CD4-positive, alpha-beta memory T cell (primary cell): ENCODE measurements around the gene CELF2. TPM values are rescaled to one million over a fixed set of nuclear protein-coding genes. Genes with fewer than 3 reads are reported as not detected.
"Not testable (repeated sequence)": the region's sequence is repeated elsewhere in the genome, so short reads cannot be mapped to it uniquely, and the experiment has no call there.

ENCODE experiments used
- CTCF ChIA-PET: fragments of 350-600 bp; sonication (Branson Sonifier 250); formaldehyde crosslinking; loops from one replicate; lab custom pipeline; 2021; ENCODE audit warnings: inconsistent platforms; ENCODE audit not compliant: partially characterized antibody; lab: Charles Lee
- POLR2A ChIA-PET: fragments of 350-600 bp; sonication (Branson Sonifier 250); formaldehyde crosslinking; loops from one replicate; lab custom pipeline; 2021; ENCODE audit not compliant: partially characterized antibody; lab: Charles Lee
- DNase-seq, 5 donors: peaks; one replicate each; pipeline versions ENCODE4 v3.0.0 to v3.0.0-alpha.2; 2020 to 2022; ENCODE audit warnings: mixed read lengths in 1 of 5
- H3K27ac ChIP-seq: one replicate; pipeline ENCODE4 v1.7.0; 2013; ENCODE audit warnings: low read depth, low read length
- H3K27me3 ChIP-seq: 2 replicates; pipeline ENCODE4 v1.7.0; 2013; ENCODE audit warnings: mild to moderate bottlenecking, low read length, moderate library complexity; ENCODE audit not compliant: insufficient read depth
- H3K36me3 ChIP-seq: 2 replicates; pipeline ENCODE4 v1.7.0; 2013; ENCODE audit warnings: mild to moderate bottlenecking, low read length, moderate library complexity; ENCODE audit not compliant: insufficient read depth
- H3K4me1 ChIP-seq: 2 replicates; pipeline ENCODE4 v1.7.0; 2013; ENCODE audit warnings: mild to moderate bottlenecking, low read length, moderate library complexity; ENCODE audit not compliant: insufficient read depth
- H3K4me3 ChIP-seq, 2 donors: one replicate each; pipeline ENCODE4 v1.7.0; 2013; ENCODE audit warnings: low read length in 2 of 2, mild to moderate bottlenecking in 1 of 2
- H3K9me3 ChIP-seq, 2 donors: one replicate each; pipeline ENCODE4 v1.7.0; 2013; ENCODE audit warnings: low read length in 2 of 2, control low read depth in 1 of 2; ENCODE audit not compliant: control insufficient read depth in 1 of 2
- H3K27ac Mint-ChIP-seq, 7 donors: one replicate each; pipeline ENCODE4 v1.8.0; 2020 to 2021; ENCODE audit warnings: mixed read lengths in 7 of 7, mild to moderate bottlenecking in 6 of 7, inconsistent platforms in 3 of 7, moderate library complexity in 3 of 7
- H3K27me3 Mint-ChIP-seq, 2 donors: one replicate each; pipeline ENCODE4 v1.8.0; 2020 to 2021; ENCODE audit warnings: mixed read lengths in 2 of 2
- H3K36me3 Mint-ChIP-seq, 2 donors: one replicate each; pipeline ENCODE4 v1.8.0; 2020 to 2021; ENCODE audit warnings: mixed read lengths in 2 of 2, inconsistent platforms in 1 of 2, mild to moderate bottlenecking in 1 of 2
- H3K4me1 Mint-ChIP-seq, 4 donors: one replicate each; pipeline ENCODE4 v1.8.0; 2020 to 2021; ENCODE audit warnings: mixed read lengths in 4 of 4, mild to moderate bottlenecking in 1 of 4
- H3K4me3 Mint-ChIP-seq, 8 donors: one replicate each; pipeline ENCODE4 v1.8.0; 2020 to 2021; ENCODE audit warnings: mixed read lengths in 8 of 8, mild to moderate bottlenecking in 7 of 8, moderate library complexity in 6 of 8, inconsistent platforms in 3 of 8
- H3K9me3 Mint-ChIP-seq, 8 donors: one replicate each; pipeline ENCODE4 v1.8.0; 2020 to 2021; ENCODE audit warnings: mixed read lengths in 8 of 8, mild to moderate bottlenecking in 5 of 8, inconsistent platforms in 3 of 8, moderate library complexity in 1 of 8
- intact Hi-C: fragments of 100-400 bp; cut with micrococcal nuclease; formaldehyde crosslinking; loops from one replicate; pipeline ENCODE4 v1.15.1; 2023
- polyA plus RNA-seq, 2 donors: library from polyadenylated mRNA; unstranded; fragments of 300-500 nt; fragmentation: Illumina TruSeq; gene quantifications; one replicate each; pipeline ENCODE4 v1.2.3, GENCODE V29; 2021
- total RNA-seq, 2 experiments: library from RNA; stranded (reverse); gene quantifications; one replicate each; pipeline ENCODE4 v1.2.3, GENCODE V29; 2021

The CELF2 gene
- total and polyA plus RNA-seq, 4 experiments from 2014 or later = 122 to 180 (median 167) TPM

DNA sequence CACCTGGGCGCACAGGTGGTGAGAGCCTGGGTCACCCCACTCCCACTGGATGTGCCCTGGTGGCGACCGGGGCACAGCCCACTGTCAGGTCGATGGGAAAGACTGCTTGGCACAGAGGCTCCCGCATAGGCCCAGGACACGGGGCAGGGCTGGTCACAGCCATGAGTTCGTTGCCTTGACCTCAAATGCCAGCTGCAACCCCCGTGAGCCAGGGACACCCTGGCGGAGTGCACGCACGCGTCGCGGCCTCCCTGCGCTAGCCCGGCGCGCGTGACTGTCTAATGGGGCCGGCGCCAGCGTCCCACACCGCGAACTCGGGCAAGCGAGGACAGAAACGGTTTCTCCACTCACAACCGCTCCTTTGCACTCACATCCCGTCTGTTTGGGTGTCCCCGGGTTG is 326.4 kb downstream of the CELF2 start:
- Mint-ChIP-seq H3K4me3 (no peak overlapping the region), H3K27ac (no peak overlapping the region), H3K9me3 (peaks cover 0 to 9% (median 2%) of the 10 kb centered on the region in 8 donors), H3K36me3 (no peaks in the 10 kb centered on the region), H3K27me3 (peaks cover 0 to 2% of the 10 kb centered on the region in 2 donors), H3K4me1 (peaks cover 2 to 22% (median 5%) of the 10 kb centered on the region in 4 donors)
- H3K4me3 ChIP-seq = no peak overlapping the region
- ChIA-PET CTCF (no interaction called here), POLR2A (no interaction called here)
- H3K27me3 ChIP-seq = no peaks in the 10 kb centered on the region
- no peaks in the 10 kb centered on the region for H3K36me3 ChIP-seq
- no peak overlapping the region for H3K27ac ChIP-seq
- no peak for DNase-seq
- H3K9me3 ChIP-seq = no peaks in the 10 kb centered on the region
- intact Hi-C loops = no loop called here
- H3K4me1 ChIP-seq = peaks cover 4% of the 10 kb centered on the region

DNA sequence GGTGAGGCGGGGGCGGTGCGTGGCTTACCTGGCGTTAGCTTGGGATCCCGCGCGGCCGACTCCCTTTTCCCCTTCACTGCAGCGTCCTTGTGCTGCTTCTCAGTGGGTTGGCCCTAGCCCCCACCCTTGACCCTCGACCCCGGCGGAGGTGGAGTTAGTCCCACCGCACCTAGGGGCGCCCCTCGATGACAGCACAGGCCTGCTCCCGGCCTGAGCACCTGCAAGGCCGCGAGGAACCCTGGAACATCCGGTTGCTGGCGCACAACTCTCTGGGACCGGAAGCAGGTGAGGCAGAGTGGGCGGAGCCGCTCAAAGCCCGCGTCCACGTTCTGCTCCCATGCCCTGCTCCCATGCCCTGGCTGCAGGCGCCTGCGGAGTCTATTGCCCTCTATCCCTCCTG is 326.9 kb downstream of the CELF2 start:
- POLR2A ChIA-PET = no interaction called here

DNA sequence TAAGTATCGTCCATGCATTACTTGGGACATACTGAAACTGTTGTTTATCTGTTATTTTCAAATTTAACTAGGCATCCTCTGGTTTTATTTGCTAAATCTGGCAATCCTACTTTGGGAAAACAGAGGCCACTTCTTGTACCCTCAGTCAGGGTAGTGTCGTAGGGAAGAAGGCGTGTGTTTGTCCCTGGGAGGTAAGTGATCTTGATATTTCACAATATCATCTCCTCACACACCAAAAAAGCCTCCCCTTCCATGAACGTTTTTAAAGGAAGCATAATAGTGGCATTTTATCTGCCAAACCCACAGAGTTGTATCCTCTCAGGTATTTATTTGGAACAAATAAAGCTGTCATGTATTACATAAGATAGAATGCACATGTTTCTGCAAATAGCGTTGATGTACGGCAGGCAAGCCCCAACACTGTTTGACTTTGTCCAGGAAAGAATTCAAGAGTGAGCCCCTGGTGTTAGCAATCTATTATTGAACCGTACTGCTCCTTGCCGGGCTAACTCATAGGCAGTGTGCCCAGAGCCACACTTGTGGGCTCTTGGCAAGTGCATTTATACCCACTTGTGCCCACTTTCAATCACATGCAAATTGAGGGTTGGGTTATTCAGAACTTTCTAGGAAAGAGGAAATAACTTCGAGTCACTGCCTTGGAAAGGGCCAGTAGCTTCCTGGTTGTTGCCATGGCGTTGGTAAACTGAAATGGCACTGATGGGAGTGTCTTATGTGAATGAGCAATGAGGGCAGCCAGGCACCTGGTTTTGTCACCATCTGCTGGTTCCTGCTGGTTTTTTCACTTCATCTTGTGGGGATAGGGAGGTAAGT is 327.8 kb downstream of the CELF2 start:
- H3K4me3 Mint-ChIP-seq = peak overlapping the region in 1 of 8 donors; percentile 46
- no peak overlapping the region for H3K27ac Mint-ChIP-seq

More for the DNA sequence above, 326.9 kb downstream of the CELF2 start:
- Mint-ChIP-seq H3K4me3 (peak overlapping the region in 3 of 8 donors; percentile 12 to 27 (median 21)), H3K27ac (no peak overlapping the region), H3K4me1 (peaks cover 2 to 22% (median 5%) of the 10 kb centered on the region in 4 donors), H3K9me3 (peaks cover 0 to 9% (median 2%) of the 10 kb centered on the region in 8 donors), H3K36me3 (no peaks in the 10 kb centered on the region), H3K27me3 (peaks cover 0 to 2% of the 10 kb centered on the region in 2 donors)
- intact Hi-C loops = no loop called here
- H3K27ac ChIP-seq = no peak overlapping the region
- H3K36me3 ChIP-seq = no peaks in the 10 kb centered on the region
- CTCF ChIA-PET = no interaction called here
- DNase-seq = no peak
- H3K27me3 ChIP-seq = no peaks in the 10 kb centered on the region
- no peaks in the 10 kb centered on the region for H3K9me3 ChIP-seq
- H3K4me3 ChIP-seq = no peak overlapping the region
- H3K4me1 ChIP-seq = peaks cover 4% of the 10 kb centered on the region

DNA sequence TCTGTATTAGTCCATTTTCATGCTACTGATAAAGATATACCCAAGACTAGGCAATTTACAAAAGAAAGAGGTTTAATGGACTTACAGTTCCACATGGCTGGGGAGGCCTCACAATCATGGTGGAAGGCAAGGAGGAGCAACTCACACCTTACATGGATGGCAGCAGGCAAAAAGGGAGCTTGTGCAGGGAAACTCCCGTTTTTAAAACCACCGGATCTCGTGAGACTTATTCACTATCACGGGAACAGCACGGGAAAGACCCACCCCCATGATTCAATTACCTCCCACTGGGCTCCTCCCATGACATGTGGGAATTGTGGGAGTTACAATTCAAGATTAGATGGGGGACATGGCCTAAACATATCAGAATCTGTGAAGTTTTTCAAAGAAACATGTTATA is 329.9 kb downstream of the CELF2 start:
- H3K36me3 Mint-ChIP-seq, H3K27ac ChIP-seq, POLR2A ChIA-PET, intact Hi-C loops, H3K36me3 ChIP-seq, H3K4me3 Mint-ChIP-seq, H3K9me3 ChIP-seq, H3K4me1 ChIP-seq, H3K27ac Mint-ChIP-seq, H3K9me3 Mint-ChIP-seq, H3K27me3 Mint-ChIP-seq, H3K27me3 ChIP-seq, DNase-seq, H3K4me3 ChIP-seq: not testable (repeated sequence)
- peaks cover 0 to 11% (median 2%) of the 10 kb centered on the region in 4 donors for H3K4me1 Mint-ChIP-seq
- CTCF ChIA-PET = interaction anchor here (1.4 kb wide), 1 partner anchor 15 kb away, joined by 4 read pairs; no protein-coding TSS in a partner anchor

More for the DNA sequence above, 327.8 kb downstream of the CELF2 start:
- Histone ChIP-seq H3K4me3 (no peak overlapping the region), H3K27ac (no peak overlapping the region), H3K36me3 (no peaks in the 10 kb centered on the region), H3K9me3 (no peaks in the 10 kb centered on the region), H3K27me3 (no peaks in the 10 kb centered on the region), H3K4me1 (peaks cover 4% of the 10 kb centered on the region)
- POLR2A ChIA-PET = interaction anchor here (1.3 kb wide), 1 partner anchor 8 kb away, joined by 3 read pairs; no protein-coding TSS in a partner anchor
- Mint-ChIP-seq H3K27me3 (peaks cover 0 to 2% of the 10 kb centered on the region in 2 donors), H3K9me3 (peaks cover 0 to 9% (median 2%) of the 10 kb centered on the region in 8 donors), H3K4me1 (peaks cover 2 to 15% (median 5%) of the 10 kb centered on the region in 4 donors), H3K36me3 (no peaks in the 10 kb centered on the region)
- DNase-seq = no peak
- CTCF ChIA-PET = no interaction called here
- intact Hi-C loops = no loop called here

DNA sequence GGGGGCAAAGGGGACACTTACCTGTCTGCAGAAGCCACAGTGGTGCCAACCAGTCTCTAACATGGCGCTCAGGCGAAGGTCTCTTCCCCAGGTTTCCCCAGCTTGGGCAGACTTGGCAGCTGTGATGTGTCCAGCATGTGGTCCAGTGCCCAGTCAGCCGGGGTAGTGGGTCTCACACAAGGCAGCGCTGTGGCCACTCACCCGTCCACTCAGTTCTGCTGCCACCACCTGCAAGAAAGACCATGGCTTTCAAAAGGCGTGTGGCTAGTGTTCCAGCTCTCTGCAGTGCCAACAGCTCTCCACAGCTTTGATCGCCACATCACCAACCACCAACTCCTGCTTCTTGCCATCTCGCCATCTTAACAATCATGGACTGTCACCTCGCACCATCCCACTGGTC is 334.1 kb downstream of the CELF2 start:
- Mint-ChIP-seq H3K4me1 (peaks cover 0 to 3% (median 1%) of the 10 kb centered on the region in 4 donors), H3K4me3 (no peak overlapping the region), H3K9me3 (peaks cover 0 to 9% (median 2%) of the 10 kb centered on the region in 8 donors), H3K27ac (no peak overlapping the region), H3K27me3 (peaks cover 2 to 3% of the 10 kb centered on the region in 2 donors), H3K36me3 (no peaks in the 10 kb centered on the region)
- Histone ChIP-seq H3K9me3 (no peaks in the 10 kb centered on the region), H3K36me3 (no peaks in the 10 kb centered on the region), H3K27me3 (no peaks in the 10 kb centered on the region), H3K4me1 (no peaks in the 10 kb centered on the region), H3K27ac (no peak overlapping the region), H3K4me3 (no peak overlapping the region)
- intact Hi-C loops = no loop called here
- ChIA-PET CTCF (no interaction called here), POLR2A (no interaction called here)
- no peak for DNase-seq

DNA sequence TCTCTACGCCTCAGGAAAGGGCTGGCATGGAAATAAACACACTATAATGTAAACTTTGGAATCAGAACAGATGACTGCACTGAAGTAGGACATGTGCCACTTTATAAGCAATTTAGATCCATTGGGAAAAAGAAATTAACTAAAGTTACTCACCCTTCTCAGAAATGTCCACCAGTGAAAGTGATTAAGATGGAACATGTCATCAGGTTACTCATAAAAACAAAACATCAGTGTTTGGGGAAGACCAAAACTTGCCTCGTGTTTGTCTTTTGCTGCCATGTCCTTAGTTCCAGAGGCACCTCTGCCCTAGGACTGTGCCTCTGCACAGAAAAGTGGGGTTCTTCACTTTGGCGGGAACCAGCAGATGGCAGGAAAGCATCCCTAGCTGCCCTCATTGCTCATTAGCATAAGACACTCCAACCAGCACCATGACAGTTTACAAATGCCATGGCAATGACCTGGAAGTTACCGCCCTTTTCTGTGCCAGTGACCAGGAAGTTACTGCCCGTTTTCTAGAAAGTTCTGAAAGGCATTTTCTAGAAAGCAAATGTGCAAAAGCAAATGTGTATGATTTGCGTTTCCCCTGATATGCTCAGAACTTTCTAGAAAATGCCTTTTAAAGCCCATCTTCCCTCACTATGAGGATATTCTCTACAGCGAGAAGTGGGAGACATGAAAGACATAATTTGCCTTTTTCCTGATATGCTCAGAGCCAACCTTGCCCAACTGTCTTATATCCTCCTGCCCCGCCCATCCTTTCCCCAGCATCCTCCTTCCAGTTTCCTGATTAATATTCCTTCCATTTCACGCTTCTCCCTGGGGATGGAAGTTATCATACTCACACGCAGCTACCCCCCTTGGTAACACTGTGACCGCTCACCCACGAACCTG is 335.6 kb downstream of the CELF2 start:
- CTCF ChIA-PET = no interaction called here
- no peak overlapping the region for H3K27ac ChIP-seq
- H3K4me1 ChIP-seq = no peaks in the 10 kb centered on the region
- peak overlapping the region in 2 of 7 donors; percentile 47 to 48 for H3K27ac Mint-ChIP-seq
- H3K9me3 ChIP-seq = no peaks in the 10 kb centered on the region
- H3K27me3 Mint-ChIP-seq = peaks cover 2 to 3% of the 10 kb centered on the region in 2 donors
- peaks cover 0 to 3% (median 1%) of the 10 kb centered on the region in 4 donors for H3K4me1 Mint-ChIP-seq
- no peak for DNase-seq
- no peaks in the 10 kb centered on the region for H3K27me3 ChIP-seq
- no peak overlapping the region for H3K4me3 ChIP-seq
- peaks cover 0 to under 1% (median 0%) of the 10 kb centered on the region in 8 donors for H3K9me3 Mint-ChIP-seq
- no peaks in the 10 kb centered on the region for H3K36me3 ChIP-seq
- POLR2A ChIA-PET = no interaction called here
- no peaks in the 10 kb centered on the region for H3K36me3 Mint-ChIP-seq
- H3K4me3 Mint-ChIP-seq = no peak overlapping the region
- intact Hi-C loops = no loop called here

DNA sequence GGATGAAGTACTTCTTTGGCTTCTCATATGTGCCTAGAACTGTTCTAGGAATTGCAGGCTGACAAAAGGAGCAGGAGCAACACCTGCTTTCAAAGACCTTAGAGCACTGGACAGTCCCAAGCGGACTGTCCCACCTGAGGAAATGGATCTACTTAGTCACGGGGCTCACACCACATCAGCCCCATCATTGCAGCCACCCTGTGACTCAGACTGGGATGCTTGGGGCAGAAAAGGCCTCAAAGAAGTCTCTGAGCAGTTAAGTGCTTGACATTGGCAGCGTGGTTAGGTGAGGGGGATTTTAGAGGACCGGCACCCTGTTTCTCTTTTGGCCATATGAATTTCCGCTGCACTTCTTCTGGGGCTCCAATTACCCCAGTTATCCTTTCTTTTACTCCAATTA is 337.2 kb downstream of the CELF2 start:
- H3K27ac ChIP-seq = no peak overlapping the region
- H3K27me3 ChIP-seq = no peaks in the 10 kb centered on the region
- Mint-ChIP-seq H3K27me3 (peaks cover 0 to 3% of the 10 kb centered on the region in 2 donors), H3K4me1 (peaks cover 0 to 3% (median 1%) of the 10 kb centered on the region in 4 donors), H3K36me3 (no peaks in the 10 kb centered on the region), H3K4me3 (no peak overlapping the region), H3K9me3 (peaks cover 0 to 9% (median 3%) of the 10 kb centered on the region in 8 donors), H3K27ac (no peak overlapping the region)
- CTCF ChIA-PET = no interaction called here
- no peaks in the 10 kb centered on the region for H3K4me1 ChIP-seq
- no peaks in the 10 kb centered on the region for H3K9me3 ChIP-seq
- no peak overlapping the region for H3K4me3 ChIP-seq
- H3K36me3 ChIP-seq = no peaks in the 10 kb centered on the region
- POLR2A ChIA-PET = interaction anchor here (0.6 kb wide), 1 partner anchor 175 kb away, joined by 4 read pairs; no protein-coding TSS in a partner anchor
- intact Hi-C loops = no loop called here
- DNase-seq = no peak
